Measurements from ENCODE around the gene CDC73.

GRCh38 chr1:193131266-193131860 is 9.5 kb downstream of the CDC73 start:
- TF ChIP-seq CEBPB (IDR thresholded peaks at IDR 0.05; ENCODE audit: low read depth) (no peak), CTCF (IDR thresholded peaks at IDR 0.05 in 2 of 3, conservative IDR thresholded peaks at IDR 0.05 in 1 of 3; ENCODE audit: borderline replicate concordance in 1 of 3, insufficient read depth in 1 of 3, low read depth in 2 of 3, low read length in 2 of 3) (no peak), SP1 (IDR thresholded peaks at IDR 0.05; ENCODE audit: low read depth) (no peak), REST (IDR thresholded peaks at IDR 0.05; ENCODE audit: low read depth) (no peak), EZH2 (IDR thresholded peaks at IDR 0.05) (no peak), TCF7L2 (IDR thresholded peaks at IDR 0.05; ENCODE audit: borderline replicate concordance, extremely low read depth, insufficient read depth, insufficient read length) (no peak), POLR2A (IDR thresholded peaks at IDR 0.05; ENCODE audit: borderline replicate concordance, extremely low read depth, insufficient read depth, insufficient read length) (no peak), YY1 (IDR thresholded peaks at IDR 0.05; ENCODE audit: extremely low read depth, insufficient replicate concordance, low read depth, low read length) (no peak), RAD21 (IDR thresholded peaks at IDR 0.05; ENCODE audit: low read depth) (no peak), EZH2phosphoT487 (IDR thresholded peaks at IDR 0.05; ENCODE audit: borderline replicate concordance) (no peak), ZNF274 (IDR thresholded peaks at IDR 0.05; ENCODE audit: low read depth, low read length) (no peak)

Measured in HCT116 (cell line).